KMS-11 (cell line): ENCODE measurements around the gene ZNF23.

Experiments
- H2AFZ ChIP-seq: fragments of 200-600 bp; sonication (generic); 2 replicates; pipeline ENCODE4 v1.6.1; 2016; ENCODE audit warnings: antibody characterized with exemption, mixed run types, low read depth
- H3K27ac ChIP-seq: fragments of 200-600 bp; sonication (generic); 2 replicates; pipeline ENCODE4 v1.6.1; 2016; ENCODE audit warnings: mild to moderate bottlenecking, mixed run types
- H3K27me3 ChIP-seq: fragments of 200-600 bp; sonication (generic); 2 replicates; pipeline ENCODE4 v1.6.1; 2017; ENCODE audit warnings: mild to moderate bottlenecking, low read depth, mixed run types, moderate library complexity; ENCODE audit not compliant: insufficient read depth
- H3K36me3 ChIP-seq: fragments of 200-600 bp; sonication (generic); 2 replicates; pipeline ENCODE4 v1.6.1; 2017; ENCODE audit warnings: mild to moderate bottlenecking, mixed run types; ENCODE audit not compliant: insufficient read depth
- H3K4me1 ChIP-seq: fragments of 200-600 bp; sonication (generic); 2 replicates; pipeline ENCODE4 v1.6.1; 2016; ENCODE audit warnings: mild to moderate bottlenecking, low read depth, mixed run types; ENCODE audit not compliant: poor library complexity, severe bottlenecking
- H3K4me2 ChIP-seq: fragments of 200-600 bp; sonication (generic); 2 replicates; pipeline ENCODE4 v1.7.0; 2016; ENCODE audit warnings: mild to moderate bottlenecking, mixed run types
- H3K4me3 ChIP-seq: fragments of 200-600 bp; sonication (generic); IDR thresholded peaks from 2 replicates; pipeline ENCODE4 v1.6.1; 2017; ENCODE audit warnings: low read depth, low read length, mixed read lengths; ENCODE audit not compliant: insufficient read depth
- H3K79me2 ChIP-seq: fragments of 200-600 bp; sonication (generic); 2 replicates; pipeline ENCODE4 v1.6.1; 2016; ENCODE audit warnings: low read depth, mixed run types; ENCODE audit not compliant: insufficient read depth
- H3K9ac ChIP-seq: fragments of 200-600 bp; sonication (generic); 2 replicates; pipeline ENCODE4 v1.6.1; 2016; ENCODE audit warnings: mild to moderate bottlenecking, mixed run types
- H4K20me1 ChIP-seq: fragments of 200-600 bp; sonication (generic); 2 replicates; pipeline ENCODE4 v1.6.1; 2016; ENCODE audit warnings: mild to moderate bottlenecking, mixed run types; ENCODE audit not compliant: insufficient read depth
- TF ChIP-seq, protein P1 (sequence below): fragments of 200-600 bp; sonication (generic); conservative IDR thresholded peaks from 2 replicates; pipeline ENCODE4 v1.6.1; 2017; ENCODE audit warnings: low read depth, mild to moderate bottlenecking, antibody characterized with exemption, low read length, moderate library complexity, mixed read lengths

Gene ZNF23

DNA sequence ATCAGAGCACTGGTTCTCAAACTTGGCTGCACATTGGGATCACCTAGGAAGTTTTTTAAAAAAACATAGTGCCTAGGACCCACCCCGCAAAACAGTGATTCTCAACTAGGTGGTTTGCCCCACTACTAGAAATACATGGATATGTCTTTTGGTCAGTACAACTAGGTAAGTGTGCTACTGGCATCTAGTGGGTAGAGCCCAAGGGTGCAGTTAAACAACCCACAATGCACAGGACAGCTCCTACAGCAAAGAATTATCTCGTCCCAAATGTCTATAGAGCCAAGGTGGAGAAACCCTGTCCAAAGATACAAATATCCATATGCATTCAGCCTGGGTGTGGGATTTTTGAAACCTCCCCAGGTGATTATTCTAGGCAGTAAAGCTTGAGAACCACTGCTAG, 38.9 kb upstream of the ZNF23 start:
- Histone ChIP-seq H3K27me3 (no peaks in the 10 kb centered on the region), H3K4me3 (no peak overlapping the region), H4K20me1 (no peaks in the 10 kb centered on the region), H2AFZ (no peak overlapping the region), H3K4me1 (no peaks in the 10 kb centered on the region), H3K9ac (no peak overlapping the region), H3K36me3 (no peaks in the 10 kb centered on the region), H3K4me2 (no peak overlapping the region), H3K79me2 (no peaks in the 10 kb centered on the region), H3K27ac (no peak overlapping the region)
- TF ChIP-seq, protein P1, sequence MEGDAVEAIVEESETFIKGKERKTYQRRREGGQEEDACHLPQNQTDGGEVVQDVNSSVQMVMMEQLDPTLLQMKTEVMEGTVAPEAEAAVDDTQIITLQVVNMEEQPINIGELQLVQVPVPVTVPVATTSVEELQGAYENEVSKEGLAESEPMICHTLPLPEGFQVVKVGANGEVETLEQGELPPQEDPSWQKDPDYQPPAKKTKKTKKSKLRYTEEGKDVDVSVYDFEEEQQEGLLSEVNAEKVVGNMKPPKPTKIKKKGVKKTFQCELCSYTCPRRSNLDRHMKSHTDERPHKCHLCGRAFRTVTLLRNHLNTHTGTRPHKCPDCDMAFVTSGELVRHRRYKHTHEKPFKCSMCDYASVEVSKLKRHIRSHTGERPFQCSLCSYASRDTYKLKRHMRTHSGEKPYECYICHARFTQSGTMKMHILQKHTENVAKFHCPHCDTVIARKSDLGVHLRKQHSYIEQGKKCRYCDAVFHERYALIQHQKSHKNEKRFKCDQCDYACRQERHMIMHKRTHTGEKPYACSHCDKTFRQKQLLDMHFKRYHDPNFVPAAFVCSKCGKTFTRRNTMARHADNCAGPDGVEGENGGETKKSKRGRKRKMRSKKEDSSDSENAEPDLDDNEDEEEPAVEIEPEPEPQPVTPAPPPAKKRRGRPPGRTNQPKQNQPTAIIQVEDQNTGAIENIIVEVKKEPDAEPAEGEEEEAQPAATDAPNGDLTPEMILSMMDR, result no peak

- H3K36me3 ChIP-seq, result no peaks in the 10 kb centered on the region
- no peak overlapping the region for H3K9ac ChIP-seq
- no peaks in the 10 kb centered on the region for H3K27me3 ChIP-seq
- H2AFZ ChIP-seq, result no peak overlapping the region
- no peaks in the 10 kb centered on the region for H3K79me2 ChIP-seq
- TF ChIP-seq, protein P1, result peak; percentile 74
- H3K4me1 ChIP-seq, result no peaks in the 10 kb centered on the region
- H3K27ac ChIP-seq, result no peak overlapping the region
- no peaks in the 10 kb centered on the region for H4K20me1 ChIP-seq
- H3K4me3 ChIP-seq, result no peak overlapping the region
- H3K4me2 ChIP-seq, result no peak overlapping the region
Measured at GRCh38 chr16:71499775-71500364, 37.8 kb upstream of the ZNF23 start.

DNA sequence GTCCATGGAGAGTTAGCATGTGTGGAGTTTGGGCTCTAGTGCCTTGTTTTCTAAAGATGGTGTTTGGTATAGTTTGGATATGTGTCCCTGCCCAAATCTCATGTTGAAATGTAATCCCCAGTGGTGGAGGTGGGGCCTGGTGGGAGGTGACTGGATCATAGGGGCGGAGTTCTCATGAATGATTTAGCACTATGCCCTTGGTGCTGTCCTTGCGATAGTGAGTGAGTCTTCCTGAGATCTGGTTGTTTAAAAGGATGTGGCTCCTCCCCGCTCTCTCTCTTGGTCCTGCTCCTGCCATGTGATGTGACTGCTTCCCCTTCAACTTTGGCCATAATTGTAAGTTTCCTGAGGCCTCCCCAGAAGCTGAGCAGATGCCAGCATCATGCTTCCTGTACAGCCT, 36.0 kb upstream of the ZNF23 start:
- H4K20me1 ChIP-seq, result no peaks in the 10 kb centered on the region
- no peaks in the 10 kb centered on the region for H3K36me3 ChIP-seq
- no peak overlapping the region for H2AFZ ChIP-seq
- no peak overlapping the region for H3K9ac ChIP-seq
- H3K4me2 ChIP-seq, result no peak overlapping the region
- H3K27ac ChIP-seq, result no peak overlapping the region
- H3K27me3 ChIP-seq, result no peaks in the 10 kb centered on the region
- H3K4me1 ChIP-seq, result no peaks in the 10 kb centered on the region
- TF ChIP-seq, protein P1, result no peak
- no peaks in the 10 kb centered on the region for H3K79me2 ChIP-seq
- H3K4me3 ChIP-seq, result no peak overlapping the region

GRCh38 chr16:71493213-71493612, 31.2 kb upstream of the ZNF23 start:
- no peak overlapping the region for H3K27ac ChIP-seq
- H3K9ac ChIP-seq, result no peak overlapping the region
- H3K36me3 ChIP-seq, result no peaks in the 10 kb centered on the region
- TF ChIP-seq, protein P1, result no peak
- no peaks in the 10 kb centered on the region for H3K4me1 ChIP-seq
- H3K4me3 ChIP-seq, result no peak overlapping the region
- no peaks in the 10 kb centered on the region for H3K27me3 ChIP-seq
- no peak overlapping the region for H3K4me2 ChIP-seq
- H2AFZ ChIP-seq, result no peak overlapping the region
- no peaks in the 10 kb centered on the region for H3K79me2 ChIP-seq
- no peaks in the 10 kb centered on the region for H4K20me1 ChIP-seq
